GM21447 (cell line): ENCODE data around the gene PPP4C.
"Not testable (repeated sequence)": the region's sequence is repeated elsewhere in the genome, so short reads cannot be mapped to it uniquely, and the experiment has no call there.

ENCODE experiments used
- ATAC-seq: cut with Tn5 transposase; IDR thresholded peaks from one replicate; pipeline ENCODE4 v1.9.1; 2021; ENCODE audit not compliant: unreplicated experiment

PPP4C gene

DNA sequence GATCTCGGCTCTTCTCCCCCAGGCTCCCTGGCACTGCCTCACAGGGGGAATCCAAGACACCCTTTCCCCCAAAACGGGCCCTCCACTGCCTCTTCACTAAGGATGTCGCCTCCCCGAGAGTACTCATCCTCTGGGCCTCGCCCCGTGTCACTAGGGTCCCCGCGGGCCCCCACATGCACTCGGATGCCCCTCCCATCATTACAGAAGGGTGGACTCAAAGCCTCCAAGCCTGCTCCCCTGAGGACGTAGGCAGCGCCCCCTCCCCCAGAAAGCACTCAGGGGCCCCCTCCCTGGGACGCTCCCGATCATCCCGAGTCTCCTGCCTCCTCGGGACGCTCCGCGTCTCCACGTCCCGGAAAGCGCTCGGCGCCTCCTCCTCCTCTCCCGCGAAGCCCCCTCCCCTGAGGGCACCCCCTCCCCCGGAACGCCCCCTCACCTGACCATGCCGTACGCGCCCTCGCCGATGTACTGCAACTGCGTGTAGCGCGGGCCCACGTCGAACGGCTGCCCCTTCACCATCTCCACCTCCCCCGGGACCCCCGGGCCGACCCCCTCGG, 46.9 kb downstream of the PPP4C start:
- no peak for ATAC-seq

DNA sequence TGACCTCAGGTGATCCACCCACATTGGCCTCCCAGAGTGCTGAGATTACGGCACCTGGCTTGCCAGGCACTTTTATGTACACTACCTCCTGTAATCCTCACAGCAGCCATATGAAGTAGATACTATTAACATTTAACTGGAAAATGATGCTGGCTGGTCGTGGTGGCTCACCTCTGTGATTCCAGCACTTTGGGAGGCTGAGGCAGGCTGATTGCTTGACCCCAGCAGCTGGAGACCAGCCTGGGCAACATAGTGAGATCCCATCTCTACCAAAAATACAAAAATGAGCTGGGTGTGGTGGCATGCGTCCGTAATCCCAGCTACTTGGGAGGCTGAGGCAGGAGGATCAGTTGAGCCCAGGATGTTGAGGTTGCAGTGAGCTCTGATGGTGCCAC, 49.2 kb downstream of the PPP4C start:
- ATAC-seq: no peak

GRCh38 chr16:30125690-30126089, 49.9 kb downstream of the PPP4C start:
- not testable (repeated sequence) for ATAC-seq

- ATAC-seq: no peak
Observed at GRCh38 chr16:30127993-30128392, 52.2 kb downstream of the PPP4C start.

GRCh38 chr16:30131869-30132475, 56.2 kb downstream of the PPP4C start:
- no peak for ATAC-seq

- ATAC-seq: no peak
Observed at GRCh38 chr16:30132591-30132990, 56.8 kb downstream of the PPP4C start.
